T-helper 17 cell (primary cell): Measurements from ENCODE around the gene NPAS3. TPM values are rescaled to one million over a fixed set of nuclear protein-coding genes. Genes with fewer than 3 reads are reported as not detected.

Experiments
- ATAC-seq: fragments of 150-1000 bp; cut with Tn5 transposase; 2 replicates; pipeline ENCODE4 v1.10.0; 2021; ENCODE audit warnings: mild to moderate bottlenecking, moderate library complexity
- DNase-seq, 3 donors: peaks; one replicate each; pipeline versions ENCODE4 v3.0.0 to v3.0.0-alpha.2; 2020 to 2021
- H3K9me3 ChIP-seq: one replicate; pipeline ENCODE4 v1.7.0; 2013; ENCODE audit warnings: low read length, mild to moderate bottlenecking; ENCODE audit not compliant: control insufficient read depth, poor library complexity, severe bottlenecking
- H3K27ac Mint-ChIP-seq: one replicate; pipeline ENCODE4 v1.8.0; 2022; ENCODE audit warnings: mild to moderate bottlenecking, moderate library complexity, mixed read lengths
- H3K27me3 Mint-ChIP-seq: one replicate; pipeline ENCODE4 v1.8.0; 2022; ENCODE audit warnings: mixed read lengths
- H3K36me3 Mint-ChIP-seq: one replicate; pipeline ENCODE4 v1.8.0; 2022; ENCODE audit warnings: low read depth, mixed read lengths
- H3K4me1 Mint-ChIP-seq: one replicate; pipeline ENCODE4 v1.8.0; 2022; ENCODE audit warnings: mild to moderate bottlenecking, mixed read lengths
- H3K4me3 Mint-ChIP-seq: one replicate; pipeline ENCODE4 v1.8.0; 2022; ENCODE audit warnings: mild to moderate bottlenecking, moderate library complexity, mixed read lengths
- total RNA-seq, 4 donors: library from RNA in 2 of 4; stranded (reverse) in 2 of 4; gene quantifications; one replicate each; pipeline ENCODE4 v1.2.3 and lab custom pipeline; 2022 to 2026

NPAS3 gene
- total RNA-seq, 2 donors from 2014 or later: not detected

DNA sequence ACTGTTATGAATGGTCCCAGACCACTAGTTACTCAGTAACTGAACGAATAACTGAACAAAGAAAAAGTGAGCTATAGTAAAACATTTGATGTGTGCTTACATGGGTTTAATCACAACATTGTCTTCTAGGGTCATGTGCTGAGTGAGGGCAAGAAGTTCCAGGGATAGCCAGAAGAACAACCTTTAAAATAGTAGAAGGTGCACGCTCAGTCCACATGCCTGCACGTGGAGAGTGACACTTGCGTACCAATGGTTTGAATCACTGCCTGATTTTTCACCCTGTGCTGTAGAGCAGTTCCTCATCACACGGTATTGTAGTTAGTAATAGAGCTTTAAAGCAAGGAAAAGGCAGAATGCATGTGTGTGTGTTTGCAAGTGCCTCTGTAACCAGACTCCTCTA is 788.0 kb downstream of the NPAS3 start:
- Mint-ChIP-seq H3K27me3 (peaks cover 29% of the 10 kb centered on the region), H3K4me1 (no peaks in the 10 kb centered on the region), H3K4me3 (no peak overlapping the region), H3K27ac (no peak overlapping the region), H3K36me3 (no peaks in the 10 kb centered on the region)
- ATAC-seq (no peak), DNase-seq (no peak)
- no peaks in the 10 kb centered on the region for H3K9me3 ChIP-seq

DNA sequence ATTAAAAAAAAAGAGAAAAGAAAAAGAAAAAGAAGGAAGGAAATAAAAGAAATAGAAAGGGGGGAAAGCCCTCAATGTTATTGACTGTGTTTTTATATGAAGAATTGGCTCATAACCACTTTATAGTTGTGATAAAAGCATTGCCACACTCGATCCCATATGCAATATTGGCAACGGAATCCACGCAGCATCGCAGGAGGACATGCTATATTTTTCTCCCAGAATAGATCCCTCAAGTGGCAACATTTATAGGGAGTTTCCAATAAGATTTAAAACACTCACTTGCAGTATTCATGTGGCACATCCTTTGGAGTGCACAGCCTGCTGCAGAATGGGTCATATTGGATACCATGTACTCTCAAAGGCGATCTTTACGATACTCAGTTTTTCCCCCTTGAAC is 788.9 kb downstream of the NPAS3 start:
- H3K36me3 Mint-ChIP-seq: peaks cover 2% of the 10 kb centered on the region
- H3K4me1 Mint-ChIP-seq: peaks cover 2% of the 10 kb centered on the region
- peaks cover 38% of the 10 kb centered on the region for H3K27me3 Mint-ChIP-seq
- ATAC-seq: no peak
- H3K27ac Mint-ChIP-seq: no peak overlapping the region
- H3K4me3 Mint-ChIP-seq: no peak overlapping the region
- no peaks in the 10 kb centered on the region for H3K9me3 ChIP-seq
- DNase-seq: no peak

DNA sequence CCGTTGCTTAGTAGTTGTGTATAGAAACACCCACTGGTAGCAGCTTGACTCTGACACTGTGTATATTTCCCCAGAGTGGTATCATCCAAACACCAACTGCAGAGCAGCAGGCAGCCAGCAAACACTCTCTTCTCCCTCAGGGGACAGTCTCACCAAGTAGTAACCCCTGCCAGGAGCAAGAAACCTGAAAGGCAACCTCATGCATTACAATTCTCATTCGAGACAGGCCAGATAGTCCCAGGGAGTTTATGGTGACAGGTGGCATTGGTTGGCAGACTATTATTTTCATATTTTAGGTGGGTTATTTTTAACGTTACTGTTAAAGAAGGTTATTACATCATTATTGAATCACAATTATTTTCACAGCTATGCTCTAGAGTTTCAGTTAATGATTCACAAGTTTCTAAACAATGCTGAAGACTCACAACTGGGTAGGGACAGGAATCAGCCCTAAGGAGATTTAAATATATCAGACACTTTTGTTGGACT is 789.4 kb downstream of the NPAS3 start:
- peaks cover 38% of the 10 kb centered on the region for H3K27me3 Mint-ChIP-seq
- no peaks in the 10 kb centered on the region for H3K9me3 ChIP-seq
- no peak overlapping the region for H3K4me3 Mint-ChIP-seq
- DNase-seq: no peak
- peaks cover 2% of the 10 kb centered on the region for H3K36me3 Mint-ChIP-seq
- H3K4me1 Mint-ChIP-seq: peaks cover 2% of the 10 kb centered on the region
- no peak for ATAC-seq
- no peak overlapping the region for H3K27ac Mint-ChIP-seq

DNA sequence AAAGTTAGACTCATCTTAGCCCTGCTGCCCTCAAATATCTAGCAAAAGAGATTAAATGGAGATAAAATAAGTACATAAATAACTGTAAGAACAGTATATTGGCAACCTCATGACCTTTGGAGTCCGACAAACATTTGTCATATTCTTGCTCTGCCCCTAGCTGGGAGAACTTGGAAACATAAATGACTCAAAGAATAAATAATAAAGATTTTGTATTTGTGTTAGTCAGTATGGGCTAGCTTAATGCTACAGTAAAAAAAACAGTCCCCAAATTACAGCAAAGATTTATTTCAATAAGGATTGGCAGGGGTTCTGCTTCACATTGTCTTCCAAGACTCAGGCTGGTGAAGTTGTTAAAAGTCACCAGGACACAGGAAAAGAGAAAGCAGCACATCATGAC is 791.5 kb downstream of the NPAS3 start:
- no peak overlapping the region for H3K4me3 Mint-ChIP-seq
- H3K36me3 Mint-ChIP-seq: peaks cover 2% of the 10 kb centered on the region
- ATAC-seq (no peak), DNase-seq (no peak)
- no peak overlapping the region for H3K27ac Mint-ChIP-seq
- peaks cover 38% of the 10 kb centered on the region for H3K27me3 Mint-ChIP-seq
- peaks cover 10% of the 10 kb centered on the region for H3K4me1 Mint-ChIP-seq
- H3K9me3 ChIP-seq: no peaks in the 10 kb centered on the region

DNA sequence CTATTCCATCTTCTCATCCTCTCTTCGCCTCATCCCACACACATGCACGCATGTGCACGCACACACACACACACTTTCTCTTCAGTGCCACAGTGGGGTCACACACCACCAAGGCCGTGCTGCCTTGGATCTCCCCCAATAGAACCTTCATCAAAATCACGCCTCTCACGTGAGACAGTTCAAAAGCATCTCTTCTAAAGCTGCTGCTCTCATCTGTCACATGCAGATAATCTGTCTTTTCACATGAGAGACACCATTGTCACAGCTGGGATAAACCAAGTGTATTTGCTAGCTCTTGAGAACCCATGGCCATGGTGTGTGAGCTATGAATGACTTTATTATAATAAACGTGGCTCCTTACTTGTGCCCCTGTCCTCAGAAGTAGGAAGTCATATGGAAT is 793.5 kb downstream of the NPAS3 start:
- Mint-ChIP-seq H3K4me3 (no peak overlapping the region), H3K4me1 (peaks cover 10% of the 10 kb centered on the region), H3K27ac (no peak overlapping the region), H3K27me3 (peaks cover 36% of the 10 kb centered on the region), H3K36me3 (peaks cover 2% of the 10 kb centered on the region)
- no peak for DNase-seq
- no peaks in the 10 kb centered on the region for H3K9me3 ChIP-seq
- ATAC-seq: no peak

DNA sequence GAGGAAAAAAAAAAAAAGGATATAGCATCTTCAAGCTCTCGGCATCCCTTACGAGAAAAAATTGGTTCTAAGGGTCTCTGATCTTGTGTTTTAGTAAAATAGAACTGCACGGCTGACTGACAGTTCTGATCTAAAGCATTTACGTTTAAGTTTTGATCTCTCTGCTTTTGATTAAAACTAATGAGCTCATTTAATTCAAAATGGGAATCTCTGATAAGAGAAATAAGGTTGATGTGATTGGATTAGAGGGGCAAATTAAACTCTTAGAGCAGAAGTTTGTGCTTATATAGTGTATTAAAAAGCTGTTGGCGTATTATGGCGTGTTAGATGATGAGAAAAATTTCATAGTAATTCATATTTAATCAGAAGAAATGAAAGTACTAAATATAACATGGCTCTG is 794.6 kb downstream of the NPAS3 start:
- H3K27ac Mint-ChIP-seq: no peak overlapping the region
- ATAC-seq (no peak), DNase-seq (no peak)
- H3K27me3 Mint-ChIP-seq: peaks cover 26% of the 10 kb centered on the region
- H3K4me3 Mint-ChIP-seq: no peak overlapping the region
- peaks cover 2% of the 10 kb centered on the region for H3K36me3 Mint-ChIP-seq
- peaks cover 10% of the 10 kb centered on the region for H3K4me1 Mint-ChIP-seq
- H3K9me3 ChIP-seq: no peaks in the 10 kb centered on the region

DNA sequence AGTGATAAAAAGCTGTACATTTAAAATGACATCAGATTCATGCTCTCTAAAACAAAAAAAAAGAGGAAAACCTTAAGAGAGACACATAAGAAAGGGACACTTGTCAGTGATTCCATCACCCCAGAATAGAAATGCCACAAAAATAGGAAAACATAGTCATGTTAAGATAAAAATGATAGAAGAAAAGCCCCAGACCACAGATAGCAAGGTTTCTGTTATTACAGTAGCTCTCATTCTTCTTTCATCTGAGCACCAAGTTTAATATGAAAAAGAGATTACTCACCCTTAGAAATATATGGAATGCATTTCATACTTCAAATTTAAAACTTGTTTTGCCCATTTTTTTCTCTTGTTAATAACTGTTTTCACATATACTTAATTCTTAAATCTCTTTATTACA is 795.0 kb downstream of the NPAS3 start:
- ATAC-seq (no peak), DNase-seq (no peak)
- Mint-ChIP-seq H3K4me3 (no peak overlapping the region), H3K27me3 (peaks cover 29% of the 10 kb centered on the region), H3K4me1 (peaks cover 10% of the 10 kb centered on the region), H3K36me3 (peaks cover 2% of the 10 kb centered on the region), H3K27ac (no peak overlapping the region)
- no peaks in the 10 kb centered on the region for H3K9me3 ChIP-seq

DNA sequence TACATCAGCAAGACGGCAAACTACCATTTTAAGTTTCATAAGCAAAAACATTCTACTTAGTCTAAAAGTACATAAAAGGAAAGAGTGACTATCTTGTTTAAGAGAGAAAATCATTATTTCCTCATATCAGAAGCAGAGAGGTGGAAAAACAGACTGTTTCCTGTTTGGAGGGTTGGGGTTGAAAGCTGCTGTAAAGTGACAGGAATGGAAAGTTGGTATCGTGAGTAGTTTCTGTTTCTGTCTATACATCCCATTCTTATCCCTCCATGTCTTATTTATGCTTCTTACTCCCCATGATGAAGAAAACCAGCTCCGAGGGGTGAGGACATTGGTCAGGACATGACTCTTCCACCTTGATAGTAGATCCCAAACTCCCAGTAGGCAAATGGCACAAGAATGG is 795.7 kb downstream of the NPAS3 start:
- H3K9me3 ChIP-seq: no peaks in the 10 kb centered on the region
- Mint-ChIP-seq H3K27me3 (peaks cover 30% of the 10 kb centered on the region), H3K27ac (no peak overlapping the region), H3K4me3 (peak overlapping the region; percentile 64), H3K36me3 (peaks cover 2% of the 10 kb centered on the region), H3K4me1 (peaks cover 10% of the 10 kb centered on the region)
- no peak for ATAC-seq
- no peak for DNase-seq

DNA sequence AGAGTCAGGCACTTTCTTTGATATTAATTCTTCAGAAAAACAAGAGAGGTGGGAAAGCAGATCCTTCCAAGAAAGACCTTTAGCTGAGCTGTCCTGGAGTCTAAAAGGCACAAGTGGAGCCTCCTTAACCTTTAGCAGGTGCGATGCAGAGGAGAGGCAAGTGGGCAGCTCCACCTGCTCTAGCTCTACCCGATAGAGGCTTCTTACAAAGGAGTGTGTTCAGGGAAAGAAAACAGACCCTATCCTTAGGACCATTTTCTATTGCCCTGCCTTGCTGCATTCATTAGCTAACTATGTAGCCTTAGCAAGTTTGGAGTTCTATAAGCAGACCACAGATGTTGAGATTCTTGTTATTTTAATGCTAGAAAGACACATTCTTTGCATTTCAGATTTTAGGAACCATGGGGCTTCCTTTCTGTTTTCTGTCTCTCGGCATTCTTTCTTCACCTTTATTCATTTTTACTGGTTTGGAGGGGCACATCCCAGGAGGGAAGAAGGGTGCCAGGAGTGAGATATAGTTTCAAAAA is 797.7 kb downstream of the NPAS3 start:
- ATAC-seq: no peak
- H3K36me3 Mint-ChIP-seq: peaks cover 2% of the 10 kb centered on the region
- peaks cover 10% of the 10 kb centered on the region for H3K4me1 Mint-ChIP-seq
- no peaks in the 10 kb centered on the region for H3K9me3 ChIP-seq
- no peak overlapping the region for H3K4me3 Mint-ChIP-seq
- no peak for DNase-seq
- H3K27ac Mint-ChIP-seq: no peak overlapping the region
- peaks cover 26% of the 10 kb centered on the region for H3K27me3 Mint-ChIP-seq

DNA sequence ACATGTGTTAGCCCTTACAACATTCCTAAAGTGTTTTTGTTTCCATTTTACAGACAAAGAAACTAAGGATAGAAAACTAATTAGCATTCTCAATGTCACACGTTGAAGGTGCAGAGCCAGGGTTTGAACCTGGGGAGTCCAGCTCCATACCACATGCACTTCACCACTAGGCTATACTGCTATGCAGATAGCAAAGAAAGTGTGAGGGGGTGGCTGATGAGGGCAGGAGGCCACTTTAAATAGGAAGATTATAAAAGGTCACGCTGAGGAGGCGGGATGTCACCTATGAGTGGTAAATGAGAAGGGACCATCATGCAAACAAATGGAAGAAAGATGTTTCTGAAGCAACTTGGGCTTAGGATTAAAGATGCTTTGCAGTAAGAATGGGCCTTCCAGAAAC is 798.3 kb downstream of the NPAS3 start:
- ATAC-seq (no peak), DNase-seq (no peak)
- Mint-ChIP-seq H3K4me1 (peaks cover 10% of the 10 kb centered on the region), H3K4me3 (no peak overlapping the region), H3K27ac (no peak overlapping the region), H3K36me3 (peaks cover 2% of the 10 kb centered on the region), H3K27me3 (peaks cover 24% of the 10 kb centered on the region)
- H3K9me3 ChIP-seq: no peaks in the 10 kb centered on the region

DNA sequence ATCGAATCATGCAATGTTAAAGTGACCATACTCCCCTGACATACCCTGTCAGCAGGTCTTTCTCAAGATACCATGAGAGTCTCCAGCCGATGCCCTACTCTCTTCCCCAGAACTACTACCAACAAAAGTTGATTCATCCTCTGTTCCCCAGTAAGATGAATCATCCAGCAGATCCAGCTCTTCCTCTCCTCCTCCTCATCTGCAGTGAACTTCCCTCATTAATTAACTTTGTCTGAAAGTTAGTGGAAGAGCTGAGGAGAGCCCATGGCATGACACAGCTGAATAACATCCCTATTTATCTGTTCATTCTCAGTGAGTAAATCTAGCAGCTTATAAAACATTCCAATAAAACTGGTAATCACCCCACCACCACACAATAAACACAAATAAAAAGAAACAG is 798.8 kb downstream of the NPAS3 start:
- Mint-ChIP-seq H3K4me3 (no peak overlapping the region), H3K27ac (no peak overlapping the region), H3K4me1 (peaks cover 8% of the 10 kb centered on the region), H3K27me3 (peaks cover 19% of the 10 kb centered on the region), H3K36me3 (no peaks in the 10 kb centered on the region)
- DNase-seq: no peak
- ATAC-seq: no peak
- H3K9me3 ChIP-seq: no peaks in the 10 kb centered on the region

DNA sequence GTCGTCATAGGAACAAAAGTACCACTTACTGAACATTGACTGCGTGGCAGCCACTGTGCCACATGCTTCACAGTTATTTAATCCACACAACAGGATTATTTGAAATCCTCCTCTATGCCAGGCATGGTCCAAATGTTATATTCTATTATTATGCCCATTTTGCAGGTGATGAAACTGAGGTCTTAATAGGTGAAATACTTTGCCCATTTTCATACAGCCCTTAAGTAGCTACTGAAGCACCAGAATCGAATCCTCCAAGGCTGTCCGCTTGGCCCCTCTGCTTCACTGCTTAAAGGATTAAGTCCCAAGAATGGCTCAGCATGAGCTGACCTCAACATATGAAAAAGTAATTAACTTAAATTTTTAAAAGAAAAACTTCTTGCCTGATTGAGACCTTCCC is 799.4 kb downstream of the NPAS3 start:
- Mint-ChIP-seq H3K4me1 (peaks cover 8% of the 10 kb centered on the region), H3K4me3 (no peak overlapping the region), H3K36me3 (no peaks in the 10 kb centered on the region), H3K27ac (no peak overlapping the region), H3K27me3 (peaks cover 14% of the 10 kb centered on the region)
- no peaks in the 10 kb centered on the region for H3K9me3 ChIP-seq
- DNase-seq (no peak), ATAC-seq (no peak)

DNA sequence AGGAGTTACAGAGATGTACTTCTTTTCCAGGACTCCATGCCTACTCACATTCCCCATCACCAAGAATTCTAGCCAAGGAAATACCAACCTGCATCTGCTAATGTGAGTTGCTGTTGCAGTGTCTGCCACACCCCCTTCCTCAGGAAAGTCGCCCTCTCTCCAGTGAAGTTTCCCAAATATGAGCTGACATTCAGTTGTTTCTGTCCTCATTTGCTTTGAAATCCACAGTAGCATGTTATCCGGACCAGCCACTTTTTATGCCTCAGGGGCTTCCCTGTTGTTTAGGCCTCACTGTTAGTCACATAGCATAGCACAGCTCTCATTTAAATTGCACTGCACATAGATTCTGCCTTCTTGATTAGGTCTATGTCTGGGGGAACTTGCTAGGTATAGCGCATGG is 799.8 kb downstream of the NPAS3 start:
- no peaks in the 10 kb centered on the region for H3K36me3 Mint-ChIP-seq
- DNase-seq (no peak), ATAC-seq (no peak)
- no peak overlapping the region for H3K27ac Mint-ChIP-seq
- peaks cover 9% of the 10 kb centered on the region for H3K27me3 Mint-ChIP-seq
- H3K4me1 Mint-ChIP-seq: peaks cover 8% of the 10 kb centered on the region
- H3K9me3 ChIP-seq: no peaks in the 10 kb centered on the region
- H3K4me3 Mint-ChIP-seq: no peak overlapping the region

DNA sequence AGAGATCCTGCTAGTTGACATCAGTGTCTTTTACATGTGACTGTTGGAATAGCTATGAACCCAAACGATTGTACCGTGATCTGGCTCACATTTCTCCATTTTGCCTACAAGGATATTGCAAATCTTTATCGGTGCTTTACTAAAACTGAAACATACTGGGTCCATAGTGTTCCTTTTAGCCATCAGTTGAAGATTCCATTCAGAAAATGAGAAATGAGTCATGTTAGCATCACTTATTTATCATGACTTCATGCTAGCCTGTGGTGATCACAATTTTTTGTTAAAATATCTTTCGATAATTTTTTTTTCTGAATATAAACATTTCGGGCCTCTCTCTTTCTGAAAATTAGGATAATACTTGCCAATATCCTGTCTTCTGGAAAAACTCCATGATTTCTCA is 801.9 kb downstream of the NPAS3 start:
- DNase-seq: no peak
- H3K27me3 Mint-ChIP-seq: peaks cover 8% of the 10 kb centered on the region
- no peak for ATAC-seq

More for the DNA sequence above, 801.9 kb downstream of the NPAS3 start:
- Mint-ChIP-seq H3K36me3 (no peaks in the 10 kb centered on the region), H3K4me3 (no peak overlapping the region), H3K4me1 (no peaks in the 10 kb centered on the region), H3K27ac (no peak overlapping the region)
- H3K9me3 ChIP-seq: no peaks in the 10 kb centered on the region
